GM23338 (cell line): ENCODE measurements around the gene BICC1. TPM values are rescaled to one million over a fixed set of nuclear protein-coding genes. Genes with fewer than 3 reads are reported as not detected.

Experiments
- ATAC-seq: fragments of 200-7000 bp; cut with Tn5 transposase; 3 replicates; pipeline ENCODE4 v1.9.1; 2020
- DNase-seq: peaks from one replicate; pipeline ENCODE4 v3.0.0-alpha.2; 2015; ENCODE audit warnings: low spot score
- H2AFZ ChIP-seq: fragments of 200-600 bp; sonication (generic); 2 replicates; pipeline ENCODE4 v1.8.0; 2016; ENCODE audit warnings: antibody characterized with exemption, mild to moderate bottlenecking, moderate library complexity
- H3F3A ChIP-seq: fragments of 200-600 bp; sonication (generic); replicated peaks from 2 replicates; pipeline ENCODE4 v1.8.0; 2017; ENCODE audit warnings: antibody characterized with exemption, mixed run types, low read depth
- H3K27ac ChIP-seq: fragments of 200-600 bp; sonication (generic); 2 replicates; pipeline ENCODE4 v1.6.1; 2016; ENCODE audit warnings: low read depth
- H3K27me3 ChIP-seq: fragments of 200-600 bp; sonication (generic); 2 replicates; pipeline ENCODE4 v1.8.0; 2016; ENCODE audit warnings: mild to moderate bottlenecking, mixed run types, moderate library complexity; ENCODE audit not compliant: insufficient read depth
- H3K36me3 ChIP-seq: fragments of 200-600 bp; sonication (generic); 2 replicates; pipeline ENCODE4 v1.8.0; 2016; ENCODE audit warnings: mild to moderate bottlenecking; ENCODE audit not compliant: insufficient read depth
- H3K4me1 ChIP-seq: fragments of 200-600 bp; sonication (generic); 2 replicates; pipeline ENCODE4 v1.8.0; 2016; ENCODE audit warnings: mild to moderate bottlenecking, moderate library complexity; ENCODE audit not compliant: insufficient read depth
- H3K4me2 ChIP-seq: fragments of 200-600 bp; sonication (generic); 2 replicates; pipeline ENCODE4 v1.7.1; 2017; ENCODE audit warnings: mixed run types
- H3K4me3 ChIP-seq: fragments of 200-600 bp; sonication (generic); 2 replicates; pipeline ENCODE4 v1.6.1; 2016; ENCODE audit warnings: mixed run types
- H3K79me2 ChIP-seq: fragments of 200-600 bp; sonication (generic); replicated peaks from 2 replicates; pipeline ENCODE4 v1.8.0; 2017; ENCODE audit warnings: mild to moderate bottlenecking; ENCODE audit not compliant: insufficient read depth
- H3K9me2 ChIP-seq: fragments of 200-600 bp; sonication (generic); 2 replicates; pipeline ENCODE4 v1.8.0; 2017; ENCODE audit not compliant: insufficient read depth
- H4K20me1 ChIP-seq: fragments of 200-600 bp; sonication (generic); replicated peaks from 2 replicates; pipeline ENCODE4 v1.8.0; 2017; ENCODE audit warnings: mild to moderate bottlenecking; ENCODE audit not compliant: insufficient read depth
- H3K27ac Mint-ChIP-seq: 2 replicates; pipeline ENCODE4 v1.8.0; 2020; ENCODE audit warnings: inconsistent platforms, mild to moderate bottlenecking, moderate library complexity, mixed read lengths
- H3K27me3 Mint-ChIP-seq: 3 replicates; pipeline ENCODE4 v1.8.0; 2022; ENCODE audit warnings: low read depth, mild to moderate bottlenecking, moderate library complexity, mixed read lengths, inconsistent platforms; ENCODE audit not compliant: insufficient read depth, poor library complexity
- H3K36me3 Mint-ChIP-seq: 3 replicates; pipeline ENCODE4 v1.8.0; 2021; ENCODE audit warnings: low read depth, mild to moderate bottlenecking, inconsistent platforms, moderate library complexity, mixed read lengths
- H3K4me1 Mint-ChIP-seq: 3 replicates; pipeline ENCODE4 v1.8.0; 2020; ENCODE audit warnings: mild to moderate bottlenecking, inconsistent platforms, mixed read lengths
- H3K4me3 Mint-ChIP-seq: 3 replicates; pipeline ENCODE4 v1.8.0; 2021; ENCODE audit warnings: moderate library complexity, mild to moderate bottlenecking, inconsistent platforms, mixed read lengths
- H3K9me3 Mint-ChIP-seq: 3 replicates; pipeline ENCODE4 v1.8.0; 2020; ENCODE audit warnings: moderate library complexity, mild to moderate bottlenecking, inconsistent platforms, mixed read lengths
- EZH2 ChIP-seq: fragments of 200-600 bp; sonication (generic); IDR thresholded peaks from one replicate; pipeline ENCODE4 v1.8.0; 2017; ENCODE audit warnings: antibody characterized with exemption, mild to moderate bottlenecking, low read depth; ENCODE audit not compliant: unreplicated experiment
- EZH2phosphoT487 ChIP-seq: fragments of 200-600 bp; sonication (generic); IDR thresholded peaks from one replicate; pipeline ENCODE4 v1.8.1; 2018; ENCODE audit warnings: antibody characterized with exemption; ENCODE audit not compliant: unreplicated experiment
- JUNB ChIP-seq: IDR thresholded peaks from one replicate; pipeline ENCODE4 v1.6.1; 2016; ENCODE audit warnings: antibody characterized with exemption; ENCODE audit not compliant: unreplicated experiment
- NANOG ChIP-seq: IDR thresholded peaks from 2 replicates; pipeline ENCODE4 v1.6.1; 2016; ENCODE audit warnings: antibody characterized with exemption, borderline replicate concordance
- POLR2AphosphoS5 ChIP-seq: IDR thresholded peaks from 2 replicates; pipeline ENCODE4 v1.6.1; 2016; ENCODE audit warnings: antibody characterized with exemption, low read depth
- ZNF331 ChIP-seq: fragments of 250-450 bp; sonication (Bioruptor Pico); IDR thresholded peaks from 2 replicates; pipeline ENCODE4 v1.5.0; 2020; ENCODE audit warnings: low read depth, mild to moderate bottlenecking, moderate library complexity
- polyA plus RNA-seq: library from polyadenylated mRNA; unstranded; fragments of >200 nt; fragmentation: Nextera tagmentation; extraction: Ambion mirVana; gene quantifications from 2 replicates; pipeline ENCODE4 v1.2.1, GENCODE V29; 2016
- total RNA-seq: library from RNA; depleted of rRNA; stranded (reverse); fragments of >200 nt; shearing (Covaris generic); gene quantifications from 2 replicates; pipeline ENCODE4 v1.2.3, GENCODE V29; 2014
- TF ChIP-seq, protein P1 (sequence below), 2 experiments: fragments of 200-600 bp in 1 of 2; sonication (generic) in 1 of 2; conservative IDR thresholded peaks; 2 replicates each; pipeline versions ENCODE4 v1.5.1 to v1.6.1; 2016 to 2017; ENCODE audit warnings: antibody characterized with exemption in 2 of 2, low read depth in 2 of 2, mild to moderate bottlenecking in 2 of 2, moderate library complexity in 1 of 2
- TF ChIP-seq, protein P2 (sequence below): IDR thresholded peaks from 2 replicates; pipeline ENCODE4 v1.6.1; 2016; ENCODE audit warnings: antibody characterized with exemption
- TF ChIP-seq, protein P3 (sequence below): fragments of 250-450 bp; sonication (Bioruptor Pico); IDR thresholded peaks from 2 replicates; pipeline ENCODE4 v1.5.0; 2020; ENCODE audit warnings: mild to moderate bottlenecking, moderate library complexity

Gene BICC1
- total and polyA plus RNA-seq, 2 experiments from 2014 or later, result 1.3 to 2.2 TPM

DNA sequence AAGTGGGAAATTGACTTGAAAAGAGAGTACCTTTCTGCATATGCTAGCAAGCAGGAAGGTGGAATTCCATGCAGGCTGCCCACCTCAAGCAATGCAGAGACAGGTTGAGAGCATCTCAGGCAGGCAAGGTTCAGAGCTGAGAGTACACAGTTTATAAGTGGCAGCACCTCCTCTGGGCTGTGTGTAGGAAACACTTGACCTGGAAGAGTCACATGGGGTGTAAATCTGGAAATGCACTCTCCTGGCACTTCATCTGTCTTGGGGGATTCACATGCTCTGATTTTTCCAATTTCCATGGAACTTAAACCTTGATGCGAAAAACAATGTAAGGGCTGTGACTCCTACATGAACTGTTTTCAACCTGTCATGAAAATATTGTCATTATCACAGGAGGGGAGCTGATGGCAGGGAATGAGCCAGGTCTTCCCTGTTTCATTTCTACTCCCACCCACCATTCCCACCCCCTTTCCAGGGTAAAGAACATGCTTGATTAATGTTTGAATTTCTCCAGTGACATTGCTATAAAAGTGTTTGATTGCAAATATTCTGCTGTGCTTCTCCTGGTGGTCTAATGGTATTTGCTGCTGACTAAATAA, 328.3 kb downstream of the BICC1 start:
- TF ChIP-seq EZH2phosphoT487 (no peak), NANOG (no peak), EZH2 (no peak), ZNF331 (CRISPR knock-in tag) (no peak), POLR2AphosphoS5 (no peak), JUNB (no peak)
- TF ChIP-seq, protein P1, sequence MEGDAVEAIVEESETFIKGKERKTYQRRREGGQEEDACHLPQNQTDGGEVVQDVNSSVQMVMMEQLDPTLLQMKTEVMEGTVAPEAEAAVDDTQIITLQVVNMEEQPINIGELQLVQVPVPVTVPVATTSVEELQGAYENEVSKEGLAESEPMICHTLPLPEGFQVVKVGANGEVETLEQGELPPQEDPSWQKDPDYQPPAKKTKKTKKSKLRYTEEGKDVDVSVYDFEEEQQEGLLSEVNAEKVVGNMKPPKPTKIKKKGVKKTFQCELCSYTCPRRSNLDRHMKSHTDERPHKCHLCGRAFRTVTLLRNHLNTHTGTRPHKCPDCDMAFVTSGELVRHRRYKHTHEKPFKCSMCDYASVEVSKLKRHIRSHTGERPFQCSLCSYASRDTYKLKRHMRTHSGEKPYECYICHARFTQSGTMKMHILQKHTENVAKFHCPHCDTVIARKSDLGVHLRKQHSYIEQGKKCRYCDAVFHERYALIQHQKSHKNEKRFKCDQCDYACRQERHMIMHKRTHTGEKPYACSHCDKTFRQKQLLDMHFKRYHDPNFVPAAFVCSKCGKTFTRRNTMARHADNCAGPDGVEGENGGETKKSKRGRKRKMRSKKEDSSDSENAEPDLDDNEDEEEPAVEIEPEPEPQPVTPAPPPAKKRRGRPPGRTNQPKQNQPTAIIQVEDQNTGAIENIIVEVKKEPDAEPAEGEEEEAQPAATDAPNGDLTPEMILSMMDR (conservative IDR thresholded peaks at IDR 0.05; ENCODE audit: low read depth in 2 of 2), result no peak
- TF ChIP-seq, protein P2, sequence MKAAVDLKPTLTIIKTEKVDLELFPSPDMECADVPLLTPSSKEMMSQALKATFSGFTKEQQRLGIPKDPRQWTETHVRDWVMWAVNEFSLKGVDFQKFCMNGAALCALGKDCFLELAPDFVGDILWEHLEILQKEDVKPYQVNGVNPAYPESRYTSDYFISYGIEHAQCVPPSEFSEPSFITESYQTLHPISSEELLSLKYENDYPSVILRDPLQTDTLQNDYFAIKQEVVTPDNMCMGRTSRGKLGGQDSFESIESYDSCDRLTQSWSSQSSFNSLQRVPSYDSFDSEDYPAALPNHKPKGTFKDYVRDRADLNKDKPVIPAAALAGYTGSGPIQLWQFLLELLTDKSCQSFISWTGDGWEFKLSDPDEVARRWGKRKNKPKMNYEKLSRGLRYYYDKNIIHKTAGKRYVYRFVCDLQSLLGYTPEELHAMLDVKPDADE, result no peak
- TF ChIP-seq, protein P3, sequence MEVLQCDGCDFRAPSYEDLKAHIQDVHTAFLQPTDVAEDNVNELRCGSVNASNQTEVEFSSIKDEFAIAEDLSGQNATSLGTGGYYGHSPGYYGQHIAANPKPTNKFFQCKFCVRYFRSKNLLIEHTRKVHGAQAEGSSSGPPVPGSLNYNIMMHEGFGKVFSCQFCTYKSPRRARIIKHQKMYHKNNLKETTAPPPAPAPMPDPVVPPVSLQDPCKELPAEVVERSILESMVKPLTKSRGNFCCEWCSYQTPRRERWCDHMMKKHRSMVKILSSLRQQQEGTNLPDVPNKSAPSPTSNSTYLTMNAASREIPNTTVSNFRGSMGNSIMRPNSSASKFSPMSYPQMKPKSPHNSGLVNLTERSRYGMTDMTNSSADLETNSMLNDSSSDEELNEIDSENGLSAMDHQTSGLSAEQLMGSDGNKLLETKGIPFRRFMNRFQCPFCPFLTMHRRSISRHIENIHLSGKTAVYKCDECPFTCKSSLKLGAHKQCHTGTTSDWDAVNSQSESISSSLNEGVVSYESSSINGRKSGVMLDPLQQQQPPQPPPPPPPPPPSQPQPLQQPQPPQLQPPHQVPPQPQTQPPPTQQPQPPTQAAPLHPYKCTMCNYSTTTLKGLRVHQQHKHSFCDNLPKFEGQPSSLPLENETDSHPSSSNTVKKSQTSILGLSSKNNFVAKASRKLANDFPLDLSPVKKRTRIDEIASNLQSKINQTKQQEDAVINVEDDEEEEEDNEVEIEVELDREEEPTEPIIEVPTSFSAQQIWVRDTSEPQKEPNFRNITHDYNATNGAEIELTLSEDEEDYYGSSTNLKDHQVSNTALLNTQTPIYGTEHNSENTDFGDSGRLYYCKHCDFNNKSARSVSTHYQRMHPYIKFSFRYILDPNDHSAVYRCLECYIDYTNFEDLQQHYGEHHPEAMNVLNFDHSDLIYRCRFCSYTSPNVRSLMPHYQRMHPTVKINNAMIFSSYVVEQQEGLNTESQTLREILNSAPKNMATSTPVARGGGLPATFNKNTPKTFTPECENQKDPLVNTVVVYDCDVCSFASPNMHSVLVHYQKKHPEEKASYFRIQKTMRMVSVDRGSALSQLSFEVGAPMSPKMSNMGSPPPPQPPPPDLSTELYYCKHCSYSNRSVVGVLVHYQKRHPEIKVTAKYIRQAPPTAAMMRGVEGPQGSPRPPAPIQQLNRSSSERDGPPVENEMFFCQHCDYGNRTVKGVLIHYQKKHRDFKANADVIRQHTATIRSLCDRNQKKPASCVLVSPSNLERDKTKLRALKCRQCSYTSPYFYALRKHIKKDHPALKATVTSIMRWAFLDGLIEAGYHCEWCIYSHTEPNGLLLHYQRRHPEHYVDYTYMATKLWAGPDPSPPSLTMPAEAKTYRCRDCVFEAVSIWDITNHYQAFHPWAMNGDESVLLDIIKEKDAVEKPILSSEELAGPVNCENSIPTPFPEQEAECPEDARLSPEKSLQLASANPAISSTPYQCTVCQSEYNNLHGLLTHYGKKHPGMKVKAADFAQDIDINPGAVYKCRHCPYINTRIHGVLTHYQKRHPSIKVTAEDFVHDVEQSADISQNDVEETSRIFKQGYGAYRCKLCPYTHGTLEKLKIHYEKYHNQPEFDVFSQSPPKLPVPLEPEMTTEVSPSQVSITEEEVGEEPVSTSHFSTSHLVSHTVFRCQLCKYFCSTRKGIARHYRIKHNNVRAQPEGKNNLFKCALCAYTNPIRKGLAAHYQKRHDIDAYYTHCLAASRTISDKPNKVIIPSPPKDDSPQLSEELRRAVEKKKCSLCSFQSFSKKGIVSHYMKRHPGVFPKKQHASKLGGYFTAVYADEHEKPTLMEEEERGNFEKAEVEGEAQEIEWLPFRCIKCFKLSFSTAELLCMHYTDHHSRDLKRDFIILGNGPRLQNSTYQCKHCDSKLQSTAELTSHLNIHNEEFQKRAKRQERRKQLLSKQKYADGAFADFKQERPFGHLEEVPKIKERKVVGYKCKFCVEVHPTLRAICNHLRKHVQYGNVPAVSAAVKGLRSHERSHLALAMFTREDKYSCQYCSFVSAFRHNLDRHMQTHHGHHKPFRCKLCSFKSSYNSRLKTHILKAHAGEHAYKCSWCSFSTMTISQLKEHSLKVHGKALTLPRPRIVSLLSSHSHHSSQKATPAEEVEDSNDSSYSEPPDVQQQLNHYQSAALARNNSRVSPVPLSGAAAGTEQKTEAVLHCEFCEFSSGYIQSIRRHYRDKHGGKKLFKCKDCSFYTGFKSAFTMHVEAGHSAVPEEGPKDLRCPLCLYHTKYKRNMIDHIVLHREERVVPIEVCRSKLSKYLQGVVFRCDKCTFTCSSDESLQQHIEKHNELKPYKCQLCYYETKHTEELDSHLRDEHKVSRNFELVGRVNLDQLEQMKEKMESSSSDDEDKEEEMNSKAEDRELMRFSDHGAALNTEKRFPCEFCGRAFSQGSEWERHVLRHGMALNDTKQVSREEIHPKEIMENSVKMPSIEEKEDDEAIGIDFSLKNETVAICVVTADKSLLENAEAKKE (CRISPR knock-in tag), result no peak
- no peaks in the 10 kb centered on the region for H3F3A ChIP-seq
- Mint-ChIP-seq H3K9me3 (peaks cover 5% of the 10 kb centered on the region; the same call in 1 of the 3 replicates), H3K27ac (no peak overlapping the region), H3K4me1 (peaks cover 8% of the 10 kb centered on the region), H3K36me3 (peaks cover 4% of the 10 kb centered on the region; the same call in 1 of the 3 replicates), H3K27me3 (peaks cover 3% of the 10 kb centered on the region), H3K4me3 (no peak overlapping the region)
- no peak overlapping the region for H3K4me3 ChIP-seq
- H3K27ac ChIP-seq, result no peak overlapping the region
- ATAC-seq, result no peak
- DNase-seq, result no peak
- H4K20me1 ChIP-seq, result no peaks in the 10 kb centered on the region
- peaks cover 8% of the 10 kb centered on the region; the same call in 1 of the 2 replicates for H3K4me1 ChIP-seq
- H3K4me2 ChIP-seq, result no peak overlapping the region
- no peaks in the 10 kb centered on the region for H3K79me2 ChIP-seq
- H3K36me3 ChIP-seq, result no peaks in the 10 kb centered on the region
- H3K9me2 ChIP-seq, result no peaks in the 10 kb centered on the region; the same call in 1 of the 2 replicates
- no peaks in the 10 kb centered on the region for H3K27me3 ChIP-seq
- H2AFZ ChIP-seq, result no peak overlapping the region
